HepG2 (cell line): ENCODE measurements around the gene CD9. TPM values are rescaled to one million over a fixed set of nuclear protein-coding genes. Genes with fewer than 3 reads are reported as not detected.

ENCODE experiments used
- ATRX ChIP-seq: sonication (generic); formaldehyde crosslinking; IDR thresholded peaks from 2 replicates; pipeline ENCODE4 v1.4.0; 2020; ENCODE audit warnings: missing genetic modification reagents, borderline replicate concordance
- BCL3 ChIP-seq: sonication (generic); formaldehyde crosslinking; IDR thresholded peaks from 2 replicates; pipeline ENCODE4 v1.5.1; 2020; ENCODE audit warnings: mild to moderate bottlenecking, missing genetic modification reagents, moderate library complexity
- CREBL2 ChIP-seq: sonication (generic); formaldehyde crosslinking; IDR thresholded peaks from 2 replicates; pipeline ENCODE4 v1.8.1; 2023; ENCODE audit warnings: missing genetic modification reagents, mild to moderate bottlenecking, borderline replicate concordance
- DPF2 ChIP-seq: sonication (generic); formaldehyde crosslinking; IDR thresholded peaks from 2 replicates; pipeline ENCODE4 v1.4.0; 2020; ENCODE audit warnings: mild to moderate bottlenecking, low read depth, missing genetic modification reagents, borderline replicate concordance
- ESRRA ChIP-seq: sonication (generic); formaldehyde crosslinking; IDR thresholded peaks from 2 replicates; pipeline ENCODE4 v1.5.1; 2020; ENCODE audit warnings: mild to moderate bottlenecking, low read depth, missing genetic modification reagents
- IKZF1 ChIP-seq: fragments of 450-650 bp; IDR thresholded peaks from 2 replicates; pipeline ENCODE4 v1.7.1; 2016
- JARID2 ChIP-seq: sonication (generic); formaldehyde crosslinking; IDR thresholded peaks from 2 replicates; pipeline ENCODE4 v1.8.1; 2023; ENCODE audit warnings: missing genetic modification reagents, inconsistent platforms; ENCODE audit not compliant: insufficient replicate concordance
- KLF12 ChIP-seq: sonication (generic); formaldehyde crosslinking; IDR thresholded peaks from 2 replicates; pipeline ENCODE4 v1.4.0; 2020; ENCODE audit warnings: missing genetic modification reagents, borderline replicate concordance
- MYPOP ChIP-seq: sonication (generic); formaldehyde crosslinking; IDR thresholded peaks from 2 replicates; pipeline ENCODE4 v1.8.1; 2023; ENCODE audit warnings: mild to moderate bottlenecking, moderate library complexity, missing genetic modification reagents
- NRL ChIP-seq: sonication (generic); formaldehyde crosslinking; IDR thresholded peaks from 2 replicates; pipeline ENCODE4 v1.5.0; 2020; ENCODE audit warnings: missing genetic modification reagents, mild to moderate bottlenecking, moderate library complexity, borderline replicate concordance
- PAF1 ChIP-seq: IDR thresholded peaks from 2 replicates; pipeline ENCODE4 v1.6.1; 2016; ENCODE audit warnings: missing genetic modification reagents, missing compliant biosample characterization
- PITX1 ChIP-seq: sonication (generic); formaldehyde crosslinking; IDR thresholded peaks from 2 replicates; pipeline ENCODE4 v1.5.1; 2020; ENCODE audit warnings: mild to moderate bottlenecking, missing genetic modification reagents
- RFX1 ChIP-seq: fragments of 450-650 bp; IDR thresholded peaks from 2 replicates; pipeline ENCODE4 v1.6.1; 2017
- TFDP1 ChIP-seq: IDR thresholded peaks from 2 replicates; pipeline ENCODE4 v1.6.1; 2016; ENCODE audit warnings: missing compliant biosample characterization, missing genetic modification reagents, borderline replicate concordance
- THAP11 ChIP-seq: IDR thresholded peaks from 2 replicates; pipeline ENCODE4 v1.6.1; 2016; ENCODE audit warnings: missing biosample characterization, missing genetic modification reagents
- ZNF136 ChIP-seq: sonication (generic); formaldehyde crosslinking; IDR thresholded peaks from 2 replicates; pipeline ENCODE4 v1.8.1; 2022; ENCODE audit warnings: low read depth, mild to moderate bottlenecking, moderate library complexity, missing genetic modification reagents
- ZNF180 ChIP-seq: sonication (generic); formaldehyde crosslinking; IDR thresholded peaks from 2 replicates; pipeline ENCODE4 v1.4.0; 2020; ENCODE audit warnings: low read depth, missing genetic modification reagents, borderline replicate concordance
- ZNF558 ChIP-seq: sonication (generic); formaldehyde crosslinking; IDR thresholded peaks from 2 replicates; pipeline ENCODE4 v1.9.0; 2022; ENCODE audit warnings: mild to moderate bottlenecking, missing genetic modification reagents, borderline replicate concordance
- ZNF713 ChIP-seq: sonication (generic); formaldehyde crosslinking; IDR thresholded peaks from 2 replicates; pipeline ENCODE4 v1.4.0; 2020; ENCODE audit warnings: mild to moderate bottlenecking, missing genetic modification reagents
- polyA plus RNA-seq, 8 experiments: library from polyadenylated mRNA; depleted of rRNA in 3 of 8; stranded (reverse) in 7 of 8; unstranded in 1 of 8; fragments of >200 nt; fragmentation: Illumina TruSeq in 4 of 8; extraction: Trizol in 4 of 8; gene quantifications; 2 replicates each; pipeline versions ENCODE4 v1.2.1 to v1.2.3, GENCODE V29; 2011 to 2016; ENCODE audit warnings: low read depth in 4 of 8, missing spikeins in 1 of 8, mixed read lengths in 1 of 8; ENCODE audit not compliant: insufficient read depth in 1 of 8
- total RNA-seq, 5 experiments: library from RNA; depleted of rRNA; stranded (reverse); fragments of >200 nt; fragmentation: Illumina TruSeq; extraction: Trizol; gene quantifications; 2 replicates each; pipeline ENCODE4 v1.2.3, GENCODE V29; 2016; ENCODE audit warnings: low read depth in 1 of 5

The CD9 gene
- total and polyA plus RNA-seq, 2 of the 13 experiments (the other 11 are each of a cell fraction or from before 2014, with no cell fraction given): 5.8 to 38.3 TPM

GRCh38 chr12:6280053-6280469, 79.9 kb downstream of the CD9 start (continued):
- peak; percentile 9; the same call in 1 of the 2 replicates for TF ChIP-seq TFDP1 (CRISPR knock-in tag)
- peak; percentile 60; the same call in 1 of the 2 replicates for TF ChIP-seq THAP11
- TF ChIP-seq ZNF713 (CRISPR knock-in tag): no peak
- TF ChIP-seq KLF12: no peak
- no peak for TF ChIP-seq PITX1 (CRISPR knock-in tag)
- no peak for TF ChIP-seq NRL (CRISPR knock-in tag)
- no peak for TF ChIP-seq JARID2 (CRISPR knock-in tag)
- TF ChIP-seq ZNF558: no peak
- TF ChIP-seq BCL3 (CRISPR knock-in tag): no peak
- no peak for TF ChIP-seq ZNF136 (CRISPR knock-in tag)
- TF ChIP-seq MYPOP (CRISPR knock-in tag): no peak
- no peak for TF ChIP-seq PAF1 (CRISPR knock-in tag)
- TF ChIP-seq ATRX (CRISPR knock-in tag): no peak
- TF ChIP-seq CREBL2 (CRISPR knock-in tag): no peak
- no peak for TF ChIP-seq DPF2
- no peak for TF ChIP-seq RFX1
- no peak for TF ChIP-seq IKZF1
- TF ChIP-seq ESRRA (CRISPR knock-in tag): no peak
- no peak for TF ChIP-seq ZNF180 (CRISPR knock-in tag)
